Inflammatory macrophage (primary cell): ENCODE results near the gene WWC2.

ENCODE experiments used
- DNase-seq, 2 donors: peaks; one replicate each; pipeline ENCODE4 v3.0.0-alpha.2; 2020 to 2022

Gene WWC2

DNA sequence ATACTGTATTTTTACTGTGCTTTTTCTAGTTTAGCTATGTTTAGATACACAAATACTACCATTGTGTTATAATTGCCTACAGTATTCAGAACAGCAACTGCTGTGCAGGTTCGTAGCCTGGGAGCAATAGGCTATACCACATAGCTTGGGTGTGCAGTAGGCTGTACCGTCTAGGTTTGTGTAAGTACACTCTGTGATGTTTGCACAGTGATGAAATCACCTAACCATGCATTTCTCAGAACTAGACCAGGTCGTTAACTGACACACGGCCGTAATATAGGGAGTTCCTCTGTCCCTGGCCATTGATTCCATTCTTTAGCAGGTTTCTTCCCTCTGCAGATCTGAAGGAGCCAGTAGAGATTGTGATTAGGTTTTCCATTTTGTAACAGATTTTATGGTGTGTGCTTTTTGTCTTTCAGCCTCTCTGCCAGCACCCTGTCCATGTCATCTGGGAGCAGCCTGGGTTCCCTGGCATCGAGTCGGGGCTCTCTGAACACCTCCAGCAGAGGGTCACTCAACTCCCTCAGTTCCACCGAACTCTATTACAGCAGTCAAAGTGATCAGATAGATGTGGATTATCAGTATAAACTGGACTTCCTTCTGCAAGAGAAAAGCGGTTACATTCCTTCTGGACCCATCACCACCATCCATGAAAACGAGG is 161.6 kb downstream of the WWC2 start:
- no peak for DNase-seq

- DNase-seq, result peak; percentile 83 to 84
Observed at GRCh38 chr4:183261953-183262775, 163.1 kb downstream of the WWC2 start.

- DNase-seq, result no peak
Observed at GRCh38 chr4:183262776-183263100, 163.7 kb downstream of the WWC2 start.

DNA sequence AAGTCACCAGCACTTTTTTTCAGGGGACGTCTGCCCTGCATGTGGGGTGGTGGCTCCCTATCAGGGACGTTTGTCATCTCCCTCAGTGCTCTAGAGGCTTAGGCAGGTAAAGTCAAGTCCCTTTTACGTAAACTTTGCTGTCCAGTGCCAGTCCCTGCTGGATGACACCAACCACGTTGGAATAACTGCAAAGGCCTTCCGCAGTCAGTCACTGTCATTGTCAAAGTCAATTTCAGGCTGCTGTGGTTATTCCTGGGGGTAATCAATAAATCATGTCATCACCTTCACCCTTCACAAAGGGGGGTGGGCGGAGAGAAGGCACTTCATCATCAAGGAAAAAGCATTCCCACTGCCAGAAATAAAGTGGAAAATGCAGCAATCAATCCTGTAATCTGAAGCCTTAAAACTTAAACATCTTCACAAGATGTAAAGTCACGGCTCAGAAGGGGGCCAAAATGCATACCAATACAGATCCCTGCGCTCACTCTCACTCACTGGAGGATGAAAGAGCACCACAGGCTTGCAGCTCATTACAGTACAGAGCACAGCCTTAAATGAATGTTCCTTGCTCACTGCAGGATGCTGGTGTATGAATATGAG is 164.8 kb downstream of the WWC2 start:
- DNase-seq, result no peak

- no peak for DNase-seq
Observed at GRCh38 chr4:183264614-183265013, 165.6 kb downstream of the WWC2 start.

DNA sequence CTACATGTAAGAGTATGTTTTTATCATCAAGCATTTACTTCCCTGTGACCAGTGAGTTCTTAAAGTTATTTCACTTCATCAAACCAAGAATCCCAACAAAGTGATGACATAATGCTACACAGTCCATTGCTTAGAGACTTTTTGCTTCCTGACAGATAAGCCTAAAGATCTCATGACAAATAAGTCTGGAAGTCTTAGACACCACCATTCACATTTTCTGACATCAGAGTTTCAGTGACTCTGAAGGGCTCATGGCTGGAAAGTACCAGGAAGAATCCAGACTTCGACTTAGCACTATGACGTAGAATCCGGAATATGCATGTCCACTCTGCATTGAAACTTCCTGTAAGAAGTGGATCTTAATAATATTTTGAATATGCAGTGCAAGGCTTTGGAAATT is 167.3 kb downstream of the WWC2 start:
- no peak for DNase-seq

GRCh38 chr4:183268556-183268955 is 169.5 kb downstream of the WWC2 start:
- no peak for DNase-seq

GRCh38 chr4:183272384-183272783 is 173.3 kb downstream of the WWC2 start:
- no peak for DNase-seq

GRCh38 chr4:183276106-183276505 is 177.0 kb downstream of the WWC2 start:
- DNase-seq, result no peak

DNA sequence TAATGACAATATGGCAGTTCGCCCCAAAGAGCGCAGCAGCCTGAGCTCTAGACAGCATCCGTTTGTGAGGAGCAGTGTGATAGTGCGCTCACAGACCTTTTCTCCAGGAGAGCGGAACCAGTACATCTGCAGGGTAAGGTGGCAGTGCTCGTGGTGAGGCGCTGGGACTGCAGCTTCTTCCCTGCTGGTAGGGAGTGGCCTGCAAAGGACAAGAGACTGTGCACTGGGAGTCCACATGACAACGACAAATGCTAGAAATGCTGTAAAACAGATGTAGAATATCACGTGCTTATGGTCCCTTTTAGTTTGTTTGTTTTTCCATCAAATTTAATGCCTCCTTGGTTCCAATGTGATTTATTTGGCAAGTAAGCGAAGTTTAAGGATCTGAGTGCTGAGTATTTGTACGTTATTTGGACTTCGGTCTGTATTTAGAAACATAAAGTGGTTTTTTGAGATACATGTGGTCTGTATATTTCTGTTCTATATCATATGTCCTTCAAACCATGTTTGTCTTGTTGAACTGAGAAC is 185.3 kb downstream of the WWC2 start:
- no peak for DNase-seq

GRCh38 chr4:183284965-183285364 is 185.9 kb downstream of the WWC2 start:
- DNase-seq, result no peak

- no peak for DNase-seq
Observed at GRCh38 chr4:183285886-183286285, 186.8 kb downstream of the WWC2 start.

DNA sequence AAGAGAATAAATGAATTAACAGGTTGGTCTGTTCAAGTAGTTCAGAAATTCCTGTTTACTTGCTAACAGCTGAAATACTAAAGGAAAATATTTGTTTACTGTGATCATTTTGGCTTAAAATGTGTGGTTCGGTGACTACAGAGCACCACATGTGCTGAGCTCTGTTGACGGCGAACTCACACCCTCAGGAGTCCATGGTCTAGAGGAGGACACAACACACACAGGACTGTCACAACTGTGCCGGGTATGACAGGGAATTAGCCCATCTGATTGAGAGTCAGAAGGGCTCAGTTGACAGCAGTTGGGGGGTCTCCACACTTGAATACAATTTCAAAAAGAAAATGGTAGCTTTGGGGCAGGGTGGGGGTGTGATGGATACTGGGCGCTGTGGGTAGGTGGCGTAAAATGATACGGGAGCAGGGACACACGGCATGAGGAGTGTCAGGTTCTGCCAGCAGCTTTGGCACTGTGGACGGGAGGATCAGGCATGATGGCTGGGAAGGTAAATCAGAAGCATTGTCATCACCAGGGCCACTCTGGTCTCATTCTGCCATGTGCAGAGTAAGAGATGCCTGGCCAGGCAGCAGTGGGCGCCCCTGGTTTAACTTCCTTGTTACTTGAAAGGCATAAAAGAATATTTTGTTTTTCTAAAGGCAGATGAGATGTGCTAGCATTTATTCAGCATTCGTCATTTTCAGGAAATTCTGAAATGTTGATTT is 187.7 kb downstream of the WWC2 start:
- DNase-seq, result no peak

GRCh38 chr4:183287309-183287659 is 188.2 kb downstream of the WWC2 start:
- DNase-seq, result no peak

- DNase-seq, result no peak
Observed at GRCh38 chr4:183287677-183288076, 188.6 kb downstream of the WWC2 start.

GRCh38 chr4:183288955-183289354 is 189.9 kb downstream of the WWC2 start:
- no peak for DNase-seq

DNA sequence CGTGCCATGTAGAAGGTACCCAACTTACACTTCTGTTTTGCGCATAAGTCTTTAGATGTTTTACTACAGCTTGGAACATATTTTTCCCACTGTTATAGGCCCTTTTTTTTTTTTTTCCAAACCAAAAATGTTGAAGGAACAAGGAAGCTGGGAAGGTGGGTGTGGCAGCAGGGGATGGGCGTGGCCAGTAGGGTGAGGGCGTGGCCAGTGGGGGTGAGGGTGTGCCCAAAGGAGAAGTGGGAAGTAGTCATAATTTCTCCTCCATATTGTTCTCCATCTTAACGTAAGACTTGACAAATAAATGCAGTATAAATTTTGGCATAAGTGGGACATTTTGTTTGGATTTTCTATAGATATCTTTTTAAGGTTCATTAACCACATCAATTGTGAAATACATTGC is 190.6 kb downstream of the WWC2 start:
- DNase-seq, result peak; percentile 5 to 14

DNA sequence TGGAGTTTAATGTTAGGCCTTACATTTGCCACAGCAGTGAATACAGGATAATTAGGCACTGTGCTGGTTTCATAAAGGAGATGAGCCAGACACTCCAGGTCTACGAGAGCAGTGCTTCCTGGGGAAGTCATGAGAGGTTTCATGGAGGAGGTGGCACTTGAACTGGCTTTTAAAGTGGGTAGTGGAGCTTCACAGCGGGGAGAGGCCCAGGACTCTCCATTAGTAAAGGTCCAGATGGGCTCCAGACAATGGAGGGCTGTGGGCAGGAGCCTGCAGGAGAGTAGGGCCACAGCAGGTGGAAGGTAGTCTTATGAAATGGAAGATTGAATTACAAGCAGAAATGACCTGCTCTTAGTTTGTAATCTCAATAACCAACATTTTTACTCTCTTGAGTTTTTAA is 192.0 kb downstream of the WWC2 start:
- no peak for DNase-seq

DNA sequence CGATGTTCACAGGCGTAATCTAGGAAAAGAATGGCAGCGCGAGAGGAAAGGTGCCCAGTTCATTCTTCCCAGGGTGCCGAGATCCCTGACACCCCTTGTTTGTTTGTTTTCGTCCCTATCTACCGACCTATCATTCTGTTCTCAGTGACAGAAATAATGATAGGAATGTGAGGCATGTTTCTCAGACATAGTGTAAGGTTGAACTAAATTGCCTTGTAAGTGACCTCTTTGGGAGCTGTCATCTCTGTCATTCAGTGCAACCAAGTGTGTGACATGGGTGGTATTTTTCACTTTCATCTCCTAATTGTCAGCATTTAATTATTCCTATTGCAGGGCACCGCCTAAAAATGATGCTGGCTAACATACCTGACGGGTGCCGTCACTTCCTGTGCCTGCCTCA is 196.7 kb downstream of the WWC2 start:
- DNase-seq, result no peak

- no peak for DNase-seq
Observed at GRCh38 chr4:183297675-183298074, 198.6 kb downstream of the WWC2 start.

- DNase-seq, result no peak
Observed at GRCh38 chr4:183299464-183299863, 200.4 kb downstream of the WWC2 start.

GRCh38 chr4:183300070-183300469 is 201.0 kb downstream of the WWC2 start:
- DNase-seq, result no peak

DNA sequence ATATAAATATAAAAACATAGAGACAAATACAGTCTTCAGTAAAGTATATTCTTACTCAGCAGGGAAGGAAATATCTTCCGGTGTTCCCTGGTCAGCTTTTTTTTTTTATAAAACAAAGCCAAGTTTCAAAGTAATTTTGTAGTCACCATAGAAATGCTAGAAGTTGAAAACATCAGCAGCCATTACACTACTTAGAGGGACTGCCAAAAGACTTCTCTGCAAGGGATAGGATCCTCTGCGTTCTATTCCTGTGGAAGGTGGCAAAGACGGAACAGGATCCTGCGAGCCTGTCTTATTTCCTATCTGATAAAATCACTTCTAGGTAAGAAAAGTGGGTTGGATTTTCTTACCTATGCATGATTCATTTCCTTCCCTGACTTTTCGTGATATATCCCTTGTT is 201.6 kb downstream of the WWC2 start:
- no peak for DNase-seq
